ENCODE measurements around the gene EDDM13. TPM values are rescaled to one million over a fixed set of nuclear protein-coding genes. Genes with fewer than 3 reads are reported as not detected.
"Not testable (repeated sequence)": the region's sequence is repeated elsewhere in the genome, so short reads cannot be mapped to it uniquely, and the experiment has no call there.

The EDDM13 gene
- total and polyA plus RNA-seq, 10 of the 15 experiments (the other 5 are each of a cell fraction or from before 2014, with no cell fraction given) = 0.15 to 0.37 TPM; not detected in 8

- SMC1A ChIA-PET (ENCODE audit: uncharacterized antibody, unreplicated experiment); H3K36me3 ChIP-seq (ENCODE audit: control insufficient read depth in 2 of 2, insufficient read depth in 2 of 2, low read length in 1 of 2); FAIRE-seq; H3K79me2 ChIP-seq (ENCODE audit: control insufficient read depth, insufficient read depth, low read length); H2AFZ ChIP-seq (ENCODE audit: control insufficient read depth, low read depth, low read length); POLR2A ChIA-PET; RAD21 ChIA-PET (ENCODE audit: unreplicated experiment); intact Hi-C loops (cut with micrococcal nuclease; ENCODE audit: unreplicated experiment); DNase-seq (ENCODE audit: low read depth, low spot score); in situ Hi-C loops (cut with MboI); BruUV-seq (replicated peaks); ATAC-seq; H3K4me2 ChIP-seq (ENCODE audit: control insufficient read depth, insufficient read depth); H4K20me1 ChIP-seq (ENCODE audit: control insufficient read depth, insufficient read depth); H3K27ac ChIP-seq (ENCODE audit: control insufficient read depth, insufficient read depth); H3K4me3 ChIP-seq; H3K4me1 ChIP-seq (ENCODE audit: control insufficient read depth, insufficient read depth, low read length); H3K9ac ChIP-seq (ENCODE audit: control insufficient read depth, insufficient read depth, low read length); H3K9me3 ChIP-seq (replicated peaks; ENCODE audit: control insufficient read depth, insufficient read depth, low read length); H3K27me3 ChIP-seq (replicated peaks in 1 of 2; ENCODE audit: control insufficient read depth in 2 of 2, insufficient read depth in 2 of 2, low read length in 1 of 2): not testable (repeated sequence)
- CTCF ChIA-PET = interaction anchor here (1.6 kb wide), 1 partner anchor 53 kb away, joined by 4 read pairs; no protein-coding TSS in a partner anchor
- WGBS (ENCODE audit: insufficient coverage, insufficient replicate concordance, low lambda C conversion rate, missing lambda C conversion rate) = 84% methylated on average over 6 of the region's 6 CpGs
These were observed 34.5 kb downstream of the EDDM13 start for GRCh38 chr19:56307062-56307461.

DNA sequence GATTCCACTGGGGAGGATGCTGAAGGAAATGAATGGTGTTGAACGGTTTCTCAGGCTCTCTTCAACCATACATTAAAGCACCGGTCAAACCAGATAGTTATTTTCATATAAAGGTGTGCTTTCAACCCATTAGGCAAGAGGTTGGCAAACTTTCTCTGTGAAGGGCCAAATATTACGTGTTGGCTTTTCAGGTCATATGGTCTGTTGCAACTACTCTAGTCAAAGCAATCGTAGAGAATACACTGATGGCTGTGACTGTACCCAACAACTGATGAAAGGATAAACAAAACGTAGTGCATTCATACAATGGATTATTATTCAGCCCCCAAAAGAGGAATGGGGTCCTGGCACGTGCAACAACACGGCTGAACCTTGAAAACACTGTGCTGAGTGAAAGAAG, 36.2 kb downstream of the EDDM13 start:
- Histone ChIP-seq H3K27me3 (replicated peaks in 1 of 2; ENCODE audit: control insufficient read depth in 2 of 2, insufficient read depth in 2 of 2, low read length in 1 of 2) (no peaks in the 10 kb centered on the region), H3K4me3 (no peak overlapping the region), H3K4me2 (ENCODE audit: control insufficient read depth, insufficient read depth) (no peak overlapping the region), H4K20me1 (ENCODE audit: control insufficient read depth, insufficient read depth) (no peaks in the 10 kb centered on the region), H2AFZ (ENCODE audit: control insufficient read depth, low read depth, low read length) (no peak overlapping the region), H3K79me2 (ENCODE audit: control insufficient read depth, insufficient read depth, low read length) (no peaks in the 10 kb centered on the region), H3K9me3 (replicated peaks; ENCODE audit: control insufficient read depth, insufficient read depth, low read length) (no peaks in the 10 kb centered on the region; the same call in 2 of the 3 replicates), H3K27ac (ENCODE audit: control insufficient read depth, insufficient read depth) (no peak overlapping the region), H3K9ac (ENCODE audit: control insufficient read depth, insufficient read depth, low read length) (no peak overlapping the region), H3K4me1 (ENCODE audit: control insufficient read depth, insufficient read depth, low read length) (peaks cover 3% of the 10 kb centered on the region; the same call in 1 of the 2 replicates), H3K36me3 (ENCODE audit: control insufficient read depth in 2 of 2, insufficient read depth in 2 of 2, low read length in 1 of 2) (peaks cover 0 to 7% of the 10 kb centered on the region in 2 experiments; a peak in 2 of 4 replicates)
- POLR2A ChIA-PET = no interaction called here
- in situ Hi-C loops (cut with MboI) = no loop called here
- ATAC-seq (no peak), DNase-seq (ENCODE audit: low read depth, low spot score) (no peak), FAIRE-seq (no peak)
- no TSS peak for BruUV-seq (replicated peaks)
- SMC1A ChIA-PET (ENCODE audit: uncharacterized antibody, unreplicated experiment) = no interaction called here
- intact Hi-C loops (cut with micrococcal nuclease; ENCODE audit: unreplicated experiment) = no loop called here
- CTCF ChIA-PET = interaction anchor here (1.6 kb wide), 1 partner anchor 55 kb away, joined by 4 read pairs; no protein-coding TSS in a partner anchor
- RAD21 ChIA-PET (ENCODE audit: unreplicated experiment) = no interaction called here
- WGBS (ENCODE audit: insufficient coverage, insufficient replicate concordance, low lambda C conversion rate, missing lambda C conversion rate) = 85% methylated on average over 7 of the region's 7 CpGs
- TF ChIP-seq, protein P1, sequence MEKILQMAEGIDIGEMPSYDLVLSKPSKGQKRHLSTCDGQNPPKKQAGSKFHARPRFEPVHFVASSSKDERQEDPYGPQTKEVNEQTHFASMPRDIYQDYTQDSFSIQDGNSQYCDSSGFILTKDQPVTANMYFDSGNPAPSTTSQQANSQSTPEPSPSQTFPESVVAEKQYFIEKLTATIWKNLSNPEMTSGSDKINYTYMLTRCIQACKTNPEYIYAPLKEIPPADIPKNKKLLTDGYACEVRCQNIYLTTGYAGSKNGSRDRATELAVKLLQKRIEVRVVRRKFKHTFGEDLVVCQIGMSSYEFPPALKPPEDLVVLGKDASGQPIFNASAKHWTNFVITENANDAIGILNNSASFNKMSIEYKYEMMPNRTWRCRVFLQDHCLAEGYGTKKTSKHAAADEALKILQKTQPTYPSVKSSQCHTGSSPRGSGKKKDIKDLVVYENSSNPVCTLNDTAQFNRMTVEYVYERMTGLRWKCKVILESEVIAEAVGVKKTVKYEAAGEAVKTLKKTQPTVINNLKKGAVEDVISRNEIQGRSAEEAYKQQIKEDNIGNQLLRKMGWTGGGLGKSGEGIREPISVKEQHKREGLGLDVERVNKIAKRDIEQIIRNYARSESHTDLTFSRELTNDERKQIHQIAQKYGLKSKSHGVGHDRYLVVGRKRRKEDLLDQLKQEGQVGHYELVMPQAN (conservative IDR thresholded peaks at IDR 0.05) = no peak
- TF ChIP-seq POU2F2 (IDR thresholded peaks at IDR 0.05; ENCODE audit: borderline replicate concordance, low read depth, low read length) = no peak
- TF ChIP-seq REST (IDR thresholded peaks at IDR 0.05; ENCODE audit: low read depth, low read length) = no peak
- no peak for TF ChIP-seq SUPT20H (IDR thresholded peaks at IDR 0.05; ENCODE audit: borderline replicate concordance, control insufficient read depth, low read depth, low read length)
- no peak for TF ChIP-seq MEF2B (IDR thresholded peaks at IDR 0.05; ENCODE audit: partially characterized antibody, poor library complexity, severe bottlenecking)
- TF ChIP-seq, protein P2, sequence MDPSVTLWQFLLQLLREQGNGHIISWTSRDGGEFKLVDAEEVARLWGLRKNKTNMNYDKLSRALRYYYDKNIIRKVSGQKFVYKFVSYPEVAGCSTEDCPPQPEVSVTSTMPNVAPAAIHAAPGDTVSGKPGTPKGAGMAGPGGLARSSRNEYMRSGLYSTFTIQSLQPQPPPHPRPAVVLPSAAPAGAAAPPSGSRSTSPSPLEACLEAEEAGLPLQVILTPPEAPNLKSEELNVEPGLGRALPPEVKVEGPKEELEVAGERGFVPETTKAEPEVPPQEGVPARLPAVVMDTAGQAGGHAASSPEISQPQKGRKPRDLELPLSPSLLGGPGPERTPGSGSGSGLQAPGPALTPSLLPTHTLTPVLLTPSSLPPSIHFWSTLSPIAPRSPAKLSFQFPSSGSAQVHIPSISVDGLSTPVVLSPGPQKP (IDR thresholded peaks at IDR 0.05; ENCODE audit: low read depth, low read length) = no peak
- TF ChIP-seq, protein P3, sequence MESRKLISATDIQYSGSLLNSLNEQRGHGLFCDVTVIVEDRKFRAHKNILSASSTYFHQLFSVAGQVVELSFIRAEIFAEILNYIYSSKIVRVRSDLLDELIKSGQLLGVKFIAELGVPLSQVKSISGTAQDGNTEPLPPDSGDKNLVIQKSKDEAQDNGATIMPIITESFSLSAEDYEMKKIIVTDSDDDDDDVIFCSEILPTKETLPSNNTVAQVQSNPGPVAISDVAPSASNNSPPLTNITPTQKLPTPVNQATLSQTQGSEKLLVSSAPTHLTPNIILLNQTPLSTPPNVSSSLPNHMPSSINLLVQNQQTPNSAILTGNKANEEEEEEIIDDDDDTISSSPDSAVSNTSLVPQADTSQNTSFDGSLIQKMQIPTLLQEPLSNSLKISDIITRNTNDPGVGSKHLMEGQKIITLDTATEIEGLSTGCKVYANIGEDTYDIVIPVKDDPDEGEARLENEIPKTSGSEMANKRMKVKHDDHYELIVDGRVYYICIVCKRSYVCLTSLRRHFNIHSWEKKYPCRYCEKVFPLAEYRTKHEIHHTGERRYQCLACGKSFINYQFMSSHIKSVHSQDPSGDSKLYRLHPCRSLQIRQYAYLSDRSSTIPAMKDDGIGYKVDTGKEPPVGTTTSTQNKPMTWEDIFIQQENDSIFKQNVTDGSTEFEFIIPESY (IDR thresholded peaks at IDR 0.05) = no peak
